ENCODE results near the gene ZFAND5.

GRCh38 chr9:72394066-72394465 is 29.1 kb upstream of the ZFAND5 start:
- TF ChIP-seq CTCF (conservative IDR thresholded peaks at IDR 0.05; ENCODE audit: low read depth in 2 of 2) = no peak
- no peak for TF ChIP-seq EZH2 (IDR thresholded peaks at IDR 0.05; ENCODE audit: low read depth, unreplicated experiment)
- no peak for TF ChIP-seq REST (IDR thresholded peaks at IDR 0.05; ENCODE audit: unreplicated experiment)
- TF ChIP-seq POLR2AphosphoS5 (IDR thresholded peaks at IDR 0.05; ENCODE audit: low read depth) = no peak
- TF ChIP-seq NANOG (IDR thresholded peaks at IDR 0.05; ENCODE audit: borderline replicate concordance) = no peak
- TF ChIP-seq EZH2phosphoT487 (IDR thresholded peaks at IDR 0.05; ENCODE audit: unreplicated experiment) = no peak
- TF ChIP-seq ETS1 (IDR thresholded peaks at IDR 0.05) = no peak
- no peak for TF ChIP-seq CREB1 (CRISPR knock-in tag; IDR thresholded peaks at IDR 0.05; ENCODE audit: low read depth)
- no peak for TF ChIP-seq STAT1 (IDR thresholded peaks at IDR 0.05; ENCODE audit: unreplicated experiment)
- no peak for TF ChIP-seq JUNB (IDR thresholded peaks at IDR 0.05; ENCODE audit: unreplicated experiment)
- no peak for TF ChIP-seq ZNF462 (CRISPR knock-in tag; IDR thresholded peaks at IDR 0.05)
